H1 (cell line): ENCODE measurements around the gene MILR1. TPM values are rescaled to one million over a fixed set of nuclear protein-coding genes. Genes with fewer than 3 reads are reported as not detected.

Experiments
- CTCF ChIA-PET: fragments of 300-600 bp; sonication (Branson Sonifier 250); formaldehyde crosslinking; loops from one replicate; lab custom pipeline; 2021; ENCODE audit not compliant: partially characterized antibody; lab: Charles Lee
- POLR2A ChIA-PET: fragments of 300-600 bp; sonication (Branson Sonifier 250); formaldehyde crosslinking; loops from one replicate; lab custom pipeline; 2021; ENCODE audit warnings: inconsistent platforms; ENCODE audit not compliant: partially characterized antibody; lab: Charles Lee
- DNase-seq, 2 experiments: peaks; one replicate each; pipeline versions ENCODE4 v3.0.0 to v3.0.0-alpha.2; 2010 to 2022; ENCODE audit warnings: low spot score in 2 of 2, low read depth in 1 of 2, mixed read lengths in 1 of 2
- FAIRE-seq: peaks from 2 replicates; lab custom pipeline; 2011; peaks lifted over from hg19 to GRCh38; lab: Jason Lieb, UNC
- H2AFZ ChIP-seq: 2 replicates; pipeline ENCODE4 v1.8.1; 2012; ENCODE audit warnings: low read length, inconsistent platforms
- H2AK5ac ChIP-seq: 2 replicates; pipeline ENCODE4 v1.6.1; 2013; ENCODE audit warnings: low read depth, low read length
- H2BK120ac ChIP-seq: replicated peaks from 2 replicates; pipeline ENCODE3; 2013; ENCODE audit warnings: low read depth, low read length, inconsistent platforms
- H2BK12ac ChIP-seq: 2 replicates; pipeline ENCODE4 v1.6.1; 2013; ENCODE audit warnings: low read depth, low read length
- H2BK15ac ChIP-seq: 2 replicates; pipeline ENCODE4 v1.6.1; 2013; ENCODE audit warnings: low read length
- H2BK20ac ChIP-seq: 2 replicates; pipeline ENCODE4 v1.6.1; 2013; ENCODE audit warnings: low read length
- H2BK5ac ChIP-seq: 2 replicates; pipeline ENCODE4 v1.6.1; 2013; ENCODE audit warnings: low read depth, low read length
- H3K14ac ChIP-seq: 2 replicates; pipeline ENCODE4 v1.6.1; 2013; ENCODE audit warnings: inconsistent platforms; ENCODE audit not compliant: insufficient read length
- H3K18ac ChIP-seq: 2 replicates; pipeline ENCODE4 v1.6.1; 2013; ENCODE audit warnings: low read length; ENCODE audit errors: extremely low read depth
- H3K23ac ChIP-seq: 2 replicates; pipeline ENCODE4 v1.6.1; 2013; ENCODE audit warnings: inconsistent platforms; ENCODE audit not compliant: insufficient read length
- H3K23me2 ChIP-seq: 2 replicates; pipeline ENCODE4 v1.6.1; 2013; ENCODE audit warnings: low read depth, low read length
- H3K27ac ChIP-seq: 2 replicates; pipeline ENCODE4 v1.6.1; 2011; ENCODE audit warnings: low read depth, low read length, inconsistent platforms
- H3K27me3 ChIP-seq, 4 experiments: replicated peaks in 1 of 4; 1 replicate in 1 of 4; 2 replicates in 3 of 4; pipeline versions ENCODE4 v1.6.1 to v1.8.1; 2011 to 2013; ENCODE audit warnings: low read length in 3 of 4, mild to moderate bottlenecking in 3 of 4, inconsistent platforms in 2 of 4, mixed read lengths in 2 of 4, moderate library complexity in 1 of 4; ENCODE audit not compliant: control insufficient read depth in 3 of 4, insufficient read depth in 3 of 4; ENCODE audit errors: extremely low read depth in 1 of 4
- H3K36me3 ChIP-seq, 4 experiments: 2 replicates each; pipeline versions ENCODE4 v1.6.1 to v1.8.1; 2011 to 2013; ENCODE audit warnings: mild to moderate bottlenecking in 4 of 4, low read length in 3 of 4, moderate library complexity in 2 of 4, control low read depth in 1 of 4, inconsistent platforms in 1 of 4; ENCODE audit not compliant: insufficient read depth in 4 of 4, control insufficient read depth in 2 of 4
- H3K4ac ChIP-seq: replicated peaks from 2 replicates; pipeline ENCODE3; 2013; ENCODE audit warnings: low read length, low read depth, mixed read lengths, inconsistent platforms; ENCODE audit not compliant: insufficient read length
- H3K4me1 ChIP-seq, 4 experiments: replicated peaks in 1 of 4; 1 replicate in 1 of 4; 2 replicates in 3 of 4; pipeline versions ENCODE4 v1.6.1 to v1.8.1; 2011 to 2013; ENCODE audit warnings: low read length in 3 of 4, inconsistent platforms in 2 of 4, mixed read lengths in 1 of 4; ENCODE audit not compliant: insufficient read depth in 4 of 4, control insufficient read depth in 3 of 4
- H3K4me2 ChIP-seq, 2 experiments: 2 replicates each; pipeline versions ENCODE4 v1.6.1 to v1.8.1; 2011 to 2013; ENCODE audit warnings: low read depth in 2 of 2, low read length in 2 of 2, control low read depth in 1 of 2, inconsistent platforms in 1 of 2, mild to moderate bottlenecking in 1 of 2; ENCODE audit not compliant: insufficient read depth in 1 of 2
- H3K4me3 ChIP-seq, 4 experiments: fragments of 200-600, 300-600 bp in 1 of 4; sonication (generic), shearing (Covaris generic), sonication (Bioruptor Twin) in 1 of 4; 2 replicates each; pipeline versions ENCODE4 v1.5.1 to v1.8.1; 2011 to 2016; ENCODE audit warnings: low read length in 4 of 4, low read depth in 3 of 4, control low read depth in 2 of 4, inconsistent platforms in 2 of 4, mild to moderate bottlenecking in 2 of 4, mixed read lengths in 1 of 4, moderate library complexity in 1 of 4; ENCODE audit not compliant: insufficient read depth in 2 of 4; ENCODE audit errors: extremely low read depth in 1 of 4
- H3K56ac ChIP-seq: replicated peaks from 2 replicates; pipeline ENCODE3; 2013; ENCODE audit warnings: low read depth, mild to moderate bottlenecking, mixed read lengths, low read length, inconsistent platforms; ENCODE audit not compliant: insufficient read length
- H3K79me1 ChIP-seq: 2 replicates; pipeline ENCODE4 v1.6.1; 2013; ENCODE audit warnings: low read depth, low read length, control low read depth
- H3K79me2 ChIP-seq, 2 experiments: 2 replicates each; pipeline versions ENCODE4 v1.6.1 to v1.8.1; 2012 to 2013; ENCODE audit warnings: low read length in 2 of 2, mild to moderate bottlenecking in 2 of 2, inconsistent platforms in 1 of 2; ENCODE audit not compliant: insufficient read depth in 2 of 2, control insufficient read depth in 1 of 2
- H3K9ac ChIP-seq, 4 experiments: replicated peaks in 1 of 4; 1 replicate in 1 of 4; 2 replicates in 3 of 4; pipeline versions ENCODE4 v1.6.1 to v1.8.1; 2011 to 2013; ENCODE audit warnings: low read depth in 3 of 4, low read length in 3 of 4, control low read depth in 2 of 4, mild to moderate bottlenecking in 2 of 4, moderate library complexity in 2 of 4, inconsistent platforms in 1 of 4; ENCODE audit errors: extremely low read depth in 1 of 4
- H3K9me3 ChIP-seq, 2 experiments: 2 replicates each; pipeline versions ENCODE4 v1.6.1 to v1.8.1; 2012 to 2013; ENCODE audit warnings: mild to moderate bottlenecking in 2 of 2, moderate library complexity in 2 of 2, control low read depth in 1 of 2, inconsistent platforms in 1 of 2, low read depth in 1 of 2, low read length in 1 of 2, mixed read lengths in 1 of 2; ENCODE audit not compliant: insufficient read depth in 2 of 2
- H4K20me1 ChIP-seq, 2 experiments: replicated peaks in 1 of 2; 2 replicates each; pipeline versions ENCODE3 to v1.8.1; 2011 to 2013; ENCODE audit warnings: inconsistent platforms in 2 of 2, low read length in 2 of 2, mild to moderate bottlenecking in 1 of 2; ENCODE audit not compliant: insufficient read depth in 2 of 2, control insufficient read depth in 1 of 2
- H4K5ac ChIP-seq: 2 replicates; pipeline ENCODE4 v1.6.1; 2013; ENCODE audit warnings: low read length, low read depth, mixed read lengths, inconsistent platforms; ENCODE audit not compliant: insufficient read length
- H4K8ac ChIP-seq: 2 replicates; pipeline ENCODE4 v1.8.0; 2013; ENCODE audit warnings: mild to moderate bottlenecking, moderate library complexity, low read length, inconsistent platforms; ENCODE audit not compliant: insufficient read depth; ENCODE audit errors: extremely low read depth
- H4K91ac ChIP-seq: replicated peaks from 2 replicates; pipeline ENCODE3; 2013; ENCODE audit warnings: low read length, mixed read lengths, inconsistent platforms; ENCODE audit not compliant: insufficient read length
- SP1 ChIP-seq: IDR thresholded peaks from 2 replicates; pipeline ENCODE4 v1.6.1; 2011; ENCODE audit warnings: low read depth, low read length
- TEAD4 ChIP-seq: IDR thresholded peaks from 2 replicates; pipeline ENCODE4 v1.6.1; 2012; ENCODE audit warnings: low read depth, low read length, inconsistent platforms, mixed read lengths
- ZNF274 ChIP-seq: IDR thresholded peaks from 2 replicates; pipeline ENCODE4 v1.7.0; 2012; ENCODE audit warnings: low read length, borderline replicate concordance; ENCODE audit errors: extremely low read depth
- WGBS, 2 experiments: shearing (Covaris generic) in 1 of 2; methylation state at CpG; one replicate each; pipeline versions ENCODE4 v1.1.6 to v1.1.7; 2013 to 2015; ENCODE audit warnings: low lambda C conversion rate in 2 of 2, mixed read lengths in 2 of 2, inconsistent platforms in 1 of 2, low coverage in 1 of 2, missing lambda C conversion rate in 1 of 2; ENCODE audit not compliant: insufficient replicate concordance in 2 of 2, insufficient coverage in 1 of 2, insufficient read length in 1 of 2; ENCODE audit errors: extremely low coverage in 1 of 2, missing lambda C conversion rate in 1 of 2; 5-methylcytosine and 5-hydroxymethylcytosine counted together
- polyA plus RNA-seq, 7 experiments: library from polyadenylated mRNA; depleted of rRNA in 3 of 7; stranded (reverse) in 5 of 7; unstranded in 2 of 7; fragments of >200 nt in 5 of 7; fragments of 200-250 nt in 2 of 7; gene quantifications; 1 replicate in 5 of 7; 2 replicates in 1 of 7; 4 replicates in 1 of 7; pipeline versions ENCODE4 v1.2.1 to v1.2.3, GENCODE V29; 2011 to 2013; ENCODE audit warnings: missing spikeins in 2 of 7, mixed read lengths in 2 of 7
- total RNA-seq: library from RNA; stranded (reverse); fragmentation: NEBNext Ultra II Directional; extraction: Animal tissue kit (Norgen Biotek cat#: 25700); gene quantifications from 2 replicates; pipeline ENCODE4 v1.2.1, GENCODE V29; 2021

The MILR1 gene
- total and polyA plus RNA-seq, 2 of the 8 experiments (the other 6 are each of a cell fraction or from before 2014, with no cell fraction given) = not detected

- Histone ChIP-seq H3K23ac (no peak overlapping the region), H2AK5ac (no peak overlapping the region), H3K36me3 (peaks cover 11 to 66% (median 40%) of the 10 kb centered on the region in 4 experiments), H4K8ac (no peak overlapping the region), H3K23me2 (peaks cover 3% of the 10 kb centered on the region), H3K14ac (no peak overlapping the region), H3K4ac (no peak overlapping the region), H2BK120ac (no peak overlapping the region), H3K9me3 (peaks cover 0 to 2% of the 10 kb centered on the region in 2 experiments; a peak in 1 of 4 replicates), H3K4me2 (no peak overlapping the region), H4K91ac (no peak overlapping the region), H2BK12ac (no peak overlapping the region), H3K79me2 (peaks cover 3 to 30% of the 10 kb centered on the region in 2 experiments; a peak in 3 of 4 replicates), H3K56ac (no peak overlapping the region), H3K27me3 (no peaks in the 10 kb centered on the region), H3K4me3 (no peak overlapping the region), H4K5ac (no peak overlapping the region), H2BK15ac (no peak overlapping the region), H3K18ac (no peak overlapping the region), H2AFZ (no peak overlapping the region), H3K9ac (no peak overlapping the region; a peak in 1 of 7 replicates), H2BK20ac (no peak overlapping the region), H3K4me1 (peaks cover 0 to 3% (median 0%) of the 10 kb centered on the region in 4 experiments; a peak in 1 of 7 replicates), H3K79me1 (peaks cover 6% of the 10 kb centered on the region), H4K20me1 (peaks cover 0 to 3% of the 10 kb centered on the region in 2 experiments), H2BK5ac (no peak overlapping the region), H3K27ac (no peak overlapping the region)
- FAIRE-seq = no peak
- ChIA-PET POLR2A (interaction anchor here (0.9 to 11.8 kb wide), 4 partner anchors 11 to 171 kb away, joined by 3 to 320 read pairs (median 5); partner anchors contain the start of genes CEP95, DDX5 and SMURF2), CTCF (interaction anchor here (0.6 to 6.0 kb wide), 19 partner anchors 8 to 633 kb away, joined by 3 to 112 read pairs (median 4); partner anchors contain the start of genes CEP95 and DDX5)
- 91% methylated on average over 13 of the region's 13 CpGs; no CpG with 5 or more reads in 1 of the 2 experiments for WGBS, 2 experiments
- no peak for DNase-seq
- no peak for TF ChIP-seq SP1
- no peak for TF ChIP-seq ZNF274
- TF ChIP-seq TEAD4 = no peak
These were observed 42.3 kb downstream of the MILR1 start for GRCh38 chr17:64491034-64491860.
